Upper lobe of left lung (tissue), 6 donors: Measurements from ENCODE around the gene RBP3. TPM values are rescaled to one million over a fixed set of nuclear protein-coding genes. Genes with fewer than 3 reads are reported as not detected.

Experiments used
- ATAC-seq, 2 donors: fragments of 200-7000 bp; cut with Tn5 transposase; one replicate each; pipeline ENCODE4 v1.9.1; 2022; ENCODE audit warnings: mild to moderate bottlenecking in 2 of 2, moderate library complexity in 2 of 2; ENCODE audit not compliant: low FRiP score in 2 of 2
- DNase-seq, 2 donors: peaks; one replicate each; pipeline ENCODE4 v3.0.0-alpha.2; 2019 to 2020
- H3K27ac ChIP-seq, 4 donors: fragments of 200-600 bp; sonication (generic); one replicate each; pipeline ENCODE4 v1.5.1; 2016 to 2019
- H3K27me3 ChIP-seq, 4 donors: fragments of 200-600 bp; sonication (generic); one replicate each; pipeline ENCODE4 v1.5.1; 2017 to 2019
- H3K36me3 ChIP-seq, 4 donors: fragments of 200-600 bp; sonication (generic); one replicate each; pipeline ENCODE4 v1.5.1; 2016 to 2019
- H3K4me1 ChIP-seq, 4 donors: fragments of 200-600 bp; sonication (generic); one replicate each; pipeline ENCODE4 v1.5.1; 2018 to 2019
- H3K4me3 ChIP-seq, 4 donors: fragments of 200-600 bp; sonication (generic); one replicate each; pipeline ENCODE4 v1.5.1; 2017 to 2019; ENCODE audit warnings: mild to moderate bottlenecking in 2 of 4, moderate library complexity in 1 of 4
- H3K9me3 ChIP-seq, 4 donors: fragments of 200-600 bp; sonication (generic); one replicate each; pipeline ENCODE4 v1.5.1; 2018 to 2019
- CTCF ChIP-seq, 6 experiments: fragments of 450-650 bp in 4 of 6; fragments of 200-600 bp in 2 of 6; sonication (generic) in 2 of 6; IDR thresholded peaks; one replicate each; pipeline ENCODE4 v1.5.1; 2016 to 2019; ENCODE audit warnings: antibody characterized with exemption in 6 of 6
- EP300 ChIP-seq, 4 donors: sonication (generic); formaldehyde crosslinking; IDR thresholded peaks; one replicate each; pipeline ENCODE4 v1.5.1; 2017; ENCODE audit warnings: antibody characterized with exemption in 4 of 4, control low read depth in 2 of 4
- POLR2A ChIP-seq, 4 donors: fragments of 450-650 bp; IDR thresholded peaks; one replicate each; pipeline ENCODE4 v1.5.1; 2016 to 2017; ENCODE audit warnings: antibody characterized with exemption in 4 of 4, mild to moderate bottlenecking in 2 of 4
- POLR2AphosphoS5 ChIP-seq, 2 donors: sonication (generic); formaldehyde crosslinking; IDR thresholded peaks; one replicate each; pipeline ENCODE4 v1.5.1; 2017; ENCODE audit warnings: antibody characterized with exemption in 2 of 2
- WGBS, 2 donors: methylation state at CpG; one replicate each; pipeline ENCODE4 v1.1.5; 2017 to 2018; 5-methylcytosine and 5-hydroxymethylcytosine counted together
- total RNA-seq, 6 donors: library from RNA; depleted of rRNA in 4 of 6; stranded (reverse); fragments of >200 nt in 4 of 6; gene quantifications; one replicate each; pipeline versions ENCODE4 v1.1.0 to v1.2.1, GENCODE V29; 2016 to 2021
- donor health status: DM: no; HTN: no; CAD: no; lungs with moderate emphysema.
- donor health status: DM: no; HTN: yes; CAD: no; lungs with severe emphysema.

RBP3 gene
- total RNA-seq, 6 donors from 2014 or later: not detected

- no peak for TF ChIP-seq EP300 (IDR thresholded peaks at IDR 0.05)
- no peak for TF ChIP-seq POLR2A (IDR thresholded peaks at IDR 0.05)
- no peak for TF ChIP-seq CTCF (IDR thresholded peaks at IDR 0.05)
- no peak for TF ChIP-seq POLR2AphosphoS5 (IDR thresholded peaks at IDR 0.05)
- H3K27ac ChIP-seq: no peak overlapping the region
- H3K4me1 ChIP-seq: no peaks in the 10 kb centered on the region
- ATAC-seq (no peak), DNase-seq (no peak)
- no peaks in the 10 kb centered on the region for H3K9me3 ChIP-seq
- H3K27me3 ChIP-seq: no peaks in the 10 kb centered on the region
- H3K4me3 ChIP-seq: no peak overlapping the region
- 72 to 86% methylated on average over 6 to 9 of the region's 9 CpGs for WGBS, 2 donors
- no peaks in the 10 kb centered on the region for H3K36me3 ChIP-seq
Measured at GRCh38 chr10:47369251-47369894, 21.2 kb downstream of the RBP3 start.

DNA sequence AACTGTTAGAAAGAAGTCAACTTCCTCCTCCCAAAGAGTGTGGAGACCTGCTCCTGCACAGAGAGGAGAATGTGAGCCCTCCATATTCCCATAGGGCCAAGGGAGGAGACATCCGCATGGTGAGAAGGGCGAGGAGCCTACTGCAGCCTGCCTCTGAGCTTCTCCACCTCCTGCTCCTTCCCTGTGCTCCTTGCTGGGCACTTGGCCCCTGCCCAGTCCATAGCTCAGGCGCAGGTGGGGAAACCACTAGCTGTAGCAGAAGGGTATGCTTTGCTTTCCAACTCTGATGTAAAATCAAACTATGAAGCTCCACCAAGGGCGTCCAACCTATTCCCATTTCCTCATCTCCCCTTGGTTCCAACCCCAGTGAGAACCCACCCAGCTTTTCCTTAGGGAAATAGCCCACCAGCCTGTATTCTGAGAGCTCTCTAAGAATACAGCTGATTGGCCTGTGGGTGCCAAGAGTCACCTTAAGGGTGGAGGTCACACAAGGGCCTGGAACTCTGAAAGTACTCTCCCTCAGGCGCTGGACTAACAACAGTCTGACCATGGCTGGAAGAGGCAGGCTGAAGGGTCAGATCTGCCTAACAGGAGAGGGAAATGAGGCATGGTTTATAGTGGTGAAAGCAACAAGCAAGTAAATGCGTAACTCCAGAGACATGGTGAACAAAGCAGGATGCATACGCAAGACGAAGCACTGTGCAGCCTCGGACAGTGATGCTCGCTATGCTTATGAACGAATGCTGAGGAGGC, 22.0 kb downstream of the RBP3 start:
- no peaks in the 10 kb centered on the region for H3K4me1 ChIP-seq
- no peak overlapping the region for H3K27ac ChIP-seq
- no peak overlapping the region for H3K4me3 ChIP-seq
- H3K36me3 ChIP-seq: no peaks in the 10 kb centered on the region
- DNase-seq (no peak), ATAC-seq (no peak)
- H3K27me3 ChIP-seq: no peaks in the 10 kb centered on the region
- TF ChIP-seq POLR2AphosphoS5 (IDR thresholded peaks at IDR 0.05) (no peak), EP300 (IDR thresholded peaks at IDR 0.05) (no peak), POLR2A (IDR thresholded peaks at IDR 0.05) (no peak), CTCF (IDR thresholded peaks at IDR 0.05) (no peak)
- H3K9me3 ChIP-seq: no peaks in the 10 kb centered on the region
- WGBS, 2 donors: 94 to 97% methylated on average over 11 of the region's 11 CpGs

- no peak for ATAC-seq
- Histone ChIP-seq H3K36me3 (no peaks in the 10 kb centered on the region), H3K27ac (no peak overlapping the region), H3K4me3 (no peak overlapping the region), H3K9me3 (no peaks in the 10 kb centered on the region), H3K4me1 (no peaks in the 10 kb centered on the region), H3K27me3 (no peaks in the 10 kb centered on the region)
- WGBS, 2 donors: 95% methylated on average over 7 of the region's 7 CpGs
- no peak for DNase-seq
- TF ChIP-seq POLR2A (IDR thresholded peaks at IDR 0.05): no peak
- no peak for TF ChIP-seq EP300 (IDR thresholded peaks at IDR 0.05)
- TF ChIP-seq POLR2AphosphoS5 (IDR thresholded peaks at IDR 0.05): no peak
- TF ChIP-seq CTCF (IDR thresholded peaks at IDR 0.05): no peak
Measured at GRCh38 chr10:47370878-47371277, 22.7 kb downstream of the RBP3 start.

- TF ChIP-seq POLR2A (IDR thresholded peaks at IDR 0.05): no peak
- TF ChIP-seq POLR2AphosphoS5 (IDR thresholded peaks at IDR 0.05): no peak
- no peak for TF ChIP-seq CTCF (IDR thresholded peaks at IDR 0.05)
- TF ChIP-seq EP300 (IDR thresholded peaks at IDR 0.05): no peak
- DNase-seq: no peak
- no peak overlapping the region for H3K4me3 ChIP-seq
- H3K36me3 ChIP-seq: no peaks in the 10 kb centered on the region
- H3K9me3 ChIP-seq: no peaks in the 10 kb centered on the region
- no peaks in the 10 kb centered on the region for H3K4me1 ChIP-seq
- ATAC-seq: no peak
- 90% methylated on average over 7 of the region's 7 CpGs for WGBS, 2 donors
- H3K27me3 ChIP-seq: no peaks in the 10 kb centered on the region
- H3K27ac ChIP-seq: no peak overlapping the region
Measured at GRCh38 chr10:47371629-47372485, 23.7 kb downstream of the RBP3 start.
